Measurements from ENCODE around the gene CEBPB.
"Not testable (repeated sequence)": the region's sequence is repeated elsewhere in the genome, so short reads cannot be mapped to it uniquely, and the experiment has no call there.

Gene CEBPB

DNA sequence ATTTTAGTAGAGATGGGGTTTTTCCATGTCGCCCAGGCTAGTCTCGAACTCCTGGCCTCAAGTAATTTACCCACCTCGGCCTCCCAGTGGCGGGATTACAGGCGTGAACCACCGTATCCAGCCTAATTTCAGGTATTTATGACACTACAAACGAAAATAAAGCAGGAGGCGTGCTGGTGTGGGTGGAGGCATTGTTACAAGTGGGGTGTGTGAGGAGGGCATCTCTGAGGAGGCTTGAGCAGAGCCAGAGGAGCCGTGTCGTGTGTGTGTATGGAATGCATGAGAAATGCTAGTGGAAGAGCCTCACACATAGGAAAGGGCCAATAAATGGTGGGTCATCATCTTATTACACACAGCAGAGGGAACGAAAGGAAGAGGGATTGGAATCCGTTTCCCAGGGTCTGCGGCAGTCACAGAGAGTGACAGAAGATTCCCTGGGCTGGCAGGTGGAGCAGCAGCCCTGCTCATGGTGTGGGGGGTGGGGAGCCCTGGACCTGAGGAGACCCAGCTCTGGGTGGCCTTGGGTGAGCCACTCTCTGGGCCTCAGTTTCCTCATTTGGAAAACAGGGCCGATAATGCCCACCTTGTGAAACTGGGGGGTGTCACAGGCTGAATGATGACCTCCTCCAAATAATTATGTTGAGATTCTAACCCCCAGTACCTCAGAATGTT is 19.9 kb upstream of the CEBPB start:
- no peak for DNase-seq

DNA sequence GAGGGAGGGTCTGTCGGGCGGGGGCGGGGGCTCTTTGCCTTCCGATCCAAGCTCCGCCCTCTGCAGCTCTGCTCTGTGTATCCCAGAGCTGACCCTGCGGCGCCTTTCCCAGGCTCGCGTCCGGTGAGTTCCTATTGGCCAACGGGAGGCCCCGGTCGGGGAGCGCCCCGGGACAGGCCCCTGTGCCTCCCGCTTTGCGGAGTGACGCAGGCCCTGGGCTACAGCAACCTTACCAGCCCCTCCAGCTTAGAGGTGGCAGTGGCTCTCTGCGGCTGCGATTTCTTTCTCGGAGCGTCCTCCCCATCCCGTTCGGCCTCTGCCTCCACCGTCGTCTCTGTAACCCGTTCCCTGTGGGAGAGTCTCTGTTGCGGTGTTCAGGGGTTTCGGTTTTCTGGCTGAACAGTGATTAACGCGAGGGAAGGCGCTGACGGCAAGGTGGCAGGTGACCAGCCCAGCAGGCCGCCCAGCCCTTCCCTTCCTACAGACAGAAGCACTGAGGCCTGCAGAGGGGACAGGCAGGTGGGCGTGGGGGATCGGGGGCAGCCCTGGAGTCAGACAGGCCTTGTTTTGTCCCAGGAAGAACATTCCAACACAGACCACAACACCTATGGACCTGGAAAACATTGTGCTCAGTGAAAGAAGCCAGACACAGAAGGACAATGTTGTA is 18.1 kb upstream of the CEBPB start:
- DNase-seq, result no peak

DNA sequence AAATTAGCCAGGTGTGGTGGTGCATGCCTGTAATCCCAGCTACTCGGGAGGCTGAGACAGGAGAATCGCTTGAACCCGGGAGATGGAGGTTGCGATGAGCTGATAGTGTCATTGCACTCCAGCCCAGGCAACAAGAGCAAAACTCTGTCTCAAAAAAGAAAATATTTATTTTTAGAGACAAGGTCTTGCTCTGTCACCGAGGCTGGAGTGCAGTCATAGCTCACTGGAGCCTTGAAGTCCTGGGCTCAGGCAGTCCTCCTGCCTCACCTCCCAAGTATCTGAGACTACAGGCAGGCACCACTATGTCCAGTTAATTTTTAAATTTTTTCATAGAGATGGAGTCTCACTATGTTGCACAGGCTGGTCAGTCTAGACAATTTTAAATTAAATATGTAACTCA is 16.2 kb upstream of the CEBPB start:
- DNase-seq, result no peak

DNA sequence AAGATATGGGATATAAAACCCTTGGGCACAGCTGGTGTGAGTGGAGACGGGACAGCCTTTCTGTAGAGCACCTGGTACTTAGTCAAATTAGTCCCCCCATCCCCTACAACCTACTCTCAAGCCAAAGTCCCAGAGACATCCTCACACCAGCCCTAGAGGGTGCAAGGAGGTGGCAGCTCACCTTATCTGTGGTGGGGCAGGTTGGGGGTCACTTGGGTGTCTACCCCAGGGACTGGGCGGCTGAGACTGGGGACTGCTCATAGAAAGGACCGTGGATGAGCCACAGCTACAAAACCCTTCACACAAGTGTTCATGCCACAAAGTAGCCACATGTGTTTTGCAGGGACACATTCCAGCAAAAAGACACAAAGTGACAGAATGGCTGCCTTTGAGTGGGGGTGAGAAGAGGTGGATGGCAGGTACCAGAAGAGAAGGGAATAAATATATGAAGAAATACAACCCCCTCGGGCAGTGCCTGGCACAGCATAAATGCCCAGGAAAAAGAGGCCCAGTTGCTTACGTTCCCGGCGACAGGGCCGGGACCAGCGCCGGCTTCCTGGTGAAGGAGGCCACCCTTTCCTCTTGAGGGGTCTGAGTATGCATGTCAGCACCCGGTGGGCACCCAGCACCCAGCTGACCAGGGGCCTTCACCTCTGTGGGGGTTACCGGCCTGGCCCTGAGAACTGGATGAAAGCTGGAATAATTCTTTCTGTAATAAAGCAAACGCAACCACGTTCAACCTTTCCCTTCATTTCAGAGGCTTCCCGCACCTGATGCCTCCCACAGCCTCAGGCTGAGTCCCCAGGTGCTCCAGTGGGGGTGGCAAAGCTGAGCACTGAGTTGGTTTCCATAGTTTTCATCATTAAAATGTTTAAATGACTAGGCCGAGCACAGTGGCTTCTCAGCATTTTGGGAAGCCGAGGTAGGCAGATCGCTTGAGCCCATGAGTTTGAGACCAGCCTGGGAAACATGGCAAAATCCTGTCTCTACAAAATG is 14.4 kb upstream of the CEBPB start:
- no peak for DNase-seq

DNA sequence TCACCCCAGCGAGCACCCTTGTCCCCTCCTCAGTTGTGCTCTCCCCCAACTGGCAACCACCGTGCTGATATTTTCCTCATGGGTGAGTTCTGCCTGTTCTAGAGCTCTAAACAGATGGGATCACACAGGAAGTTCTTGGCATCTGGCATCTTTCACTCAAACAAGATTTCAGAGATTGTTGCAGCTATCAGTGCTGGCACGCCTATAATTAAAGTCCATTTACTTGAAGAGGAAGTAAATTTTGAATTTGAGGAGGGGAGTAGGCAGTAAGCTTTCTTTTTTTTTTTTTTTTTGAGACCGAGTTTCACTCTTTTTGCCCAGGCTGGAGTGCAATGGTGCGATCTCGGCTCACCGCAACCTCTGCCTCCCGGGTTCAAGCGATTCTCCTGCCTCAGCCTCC is 12.0 kb upstream of the CEBPB start:
- DNase-seq, result not testable (repeated sequence)

DNA sequence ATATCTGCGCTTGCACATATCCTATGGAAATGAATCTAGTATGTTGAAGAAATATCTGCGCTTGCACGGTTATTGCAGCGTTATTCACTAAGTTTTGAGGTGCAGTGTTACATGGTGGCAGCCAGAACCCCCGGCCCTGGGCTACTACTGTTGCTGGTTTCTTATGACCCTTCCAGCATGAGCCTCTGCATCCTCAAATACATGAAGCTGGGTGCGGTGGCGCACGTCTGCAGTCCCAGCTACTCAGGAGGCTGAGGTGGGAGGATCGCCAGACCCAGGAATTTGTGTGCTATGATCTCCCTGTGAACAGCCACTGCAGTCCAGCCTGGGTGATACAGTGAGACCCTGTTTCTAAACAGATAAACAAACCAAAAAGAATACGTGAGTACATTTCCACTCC is 9.3 kb upstream of the CEBPB start:
- no peak for DNase-seq

DNA sequence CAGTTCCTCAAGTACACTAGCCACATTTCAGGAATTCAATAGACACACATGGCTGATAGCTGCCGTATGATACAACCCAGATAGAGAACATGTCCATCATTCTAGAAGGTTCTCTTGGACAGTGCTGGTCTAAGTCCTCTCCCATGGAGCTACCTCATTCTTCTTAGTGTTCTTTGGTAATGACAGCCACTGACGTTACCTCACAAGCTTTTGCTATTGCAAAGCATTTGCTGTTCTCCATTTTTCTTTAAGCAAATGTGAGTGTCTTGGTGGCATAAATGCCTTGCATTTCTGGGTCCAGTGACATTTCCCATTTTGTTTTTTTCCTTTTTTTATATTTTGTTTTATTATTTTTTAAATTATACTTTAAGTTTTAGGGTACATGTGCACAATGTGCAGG is 8.3 kb upstream of the CEBPB start:
- peak; percentile 18 for DNase-seq

DNA sequence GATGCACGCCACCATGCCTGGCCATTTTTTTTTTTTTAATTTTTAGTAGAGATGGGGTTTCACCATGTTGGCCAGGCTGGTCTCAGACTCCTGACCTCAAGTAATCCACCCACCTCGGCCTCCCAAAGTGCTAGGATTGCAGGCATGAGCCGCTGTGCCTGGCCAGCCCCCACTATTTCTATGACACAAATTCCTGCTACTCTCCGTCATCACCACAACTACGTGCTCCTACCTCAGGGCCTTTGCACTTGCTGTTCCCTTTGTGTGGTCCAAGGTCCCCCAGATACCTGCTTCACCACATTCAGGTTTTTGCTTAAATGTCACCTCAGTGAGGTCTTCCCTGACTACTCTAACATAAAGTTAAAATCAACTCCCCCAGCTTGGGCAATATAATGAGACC is 5.2 kb upstream of the CEBPB start:
- no peak for DNase-seq

DNA sequence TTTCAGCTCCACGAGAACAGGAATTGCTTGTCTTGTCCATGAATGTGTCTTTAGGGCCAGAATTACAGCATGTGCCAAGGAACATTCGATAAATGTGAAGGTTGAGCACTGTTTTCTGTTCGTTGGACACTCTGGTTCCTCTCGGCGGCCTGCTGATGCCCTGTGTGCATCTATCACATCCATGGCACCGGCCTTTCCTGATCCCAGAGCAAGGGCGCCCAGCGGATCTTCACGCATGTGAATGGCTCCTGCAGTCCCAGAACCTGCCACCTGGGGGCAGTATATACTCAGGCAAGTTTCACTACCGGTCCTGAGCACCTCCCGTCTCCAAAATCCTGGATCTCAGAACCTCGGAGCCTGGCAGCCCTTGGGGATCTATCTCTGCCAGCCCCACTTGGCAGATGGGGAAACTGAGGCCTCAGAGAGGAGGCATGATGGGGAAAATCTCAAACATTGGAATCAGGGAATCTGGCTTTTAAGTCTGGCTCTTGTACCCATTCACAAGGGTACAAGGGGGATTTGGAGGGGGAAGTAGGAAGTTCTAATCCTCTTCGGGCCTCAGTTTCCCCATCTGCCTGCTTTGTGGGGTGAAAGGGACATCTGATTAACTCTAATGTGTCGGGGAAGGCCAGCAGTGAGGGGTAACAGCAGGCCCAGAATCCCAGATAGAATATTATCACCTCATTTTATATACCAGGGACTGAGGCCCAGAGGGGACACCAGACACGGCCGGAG is 4.3 kb upstream of the CEBPB start:
- DNase-seq, result peak; percentile 67

DNA sequence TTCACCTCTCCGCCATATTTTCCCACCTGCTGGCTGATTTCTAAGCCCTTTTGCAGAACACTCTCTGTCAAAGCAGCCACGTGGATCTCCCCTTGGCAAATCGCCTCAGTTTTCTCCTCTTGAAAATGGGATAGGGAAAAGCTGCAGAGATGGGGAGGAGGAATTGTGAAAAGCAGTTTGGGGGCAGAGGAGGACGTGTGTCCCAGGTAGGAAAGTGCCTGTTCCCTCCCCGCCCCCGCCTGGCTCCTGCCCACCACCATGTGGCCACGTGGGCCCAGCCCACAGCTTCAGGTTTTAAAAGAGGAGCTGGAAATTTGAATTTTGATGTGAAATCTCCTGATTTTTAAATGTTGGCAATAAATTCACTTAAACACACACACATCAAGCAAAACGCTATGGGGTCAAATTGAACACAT is 3.6 kb upstream of the CEBPB start:
- no peak for DNase-seq

DNA sequence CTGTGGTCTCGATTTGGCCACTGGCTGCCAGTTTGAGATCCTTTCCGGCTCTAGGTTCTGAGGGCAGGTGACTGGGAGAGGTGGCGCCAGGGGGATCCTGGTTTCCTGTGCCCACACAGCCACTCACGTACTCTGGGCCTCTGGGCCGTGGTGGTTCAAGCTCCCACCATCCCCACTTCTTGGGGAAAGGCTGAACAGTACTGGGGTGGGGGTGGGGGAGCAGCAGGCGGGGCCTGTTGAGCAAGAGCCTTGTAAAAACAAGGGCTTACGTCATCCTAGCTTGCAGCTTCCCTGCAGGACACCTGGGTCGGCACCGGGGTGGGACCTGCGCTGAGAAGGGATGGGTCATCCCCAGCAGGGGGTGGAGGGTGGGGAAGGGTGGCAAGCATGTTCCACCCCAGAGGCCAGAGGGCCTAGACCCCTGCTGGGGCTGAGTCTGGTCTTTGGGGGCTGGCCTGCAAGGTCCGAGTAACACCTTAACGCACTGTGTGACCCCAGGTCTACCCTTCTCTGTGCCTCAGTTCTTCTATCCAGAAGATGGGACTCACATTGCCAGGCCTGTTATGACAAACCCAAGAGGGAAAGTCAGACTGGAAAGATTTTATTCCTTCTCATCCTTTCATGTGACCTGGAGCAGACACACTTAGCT is 3.1 kb upstream of the CEBPB start:
- peak; percentile 62 for DNase-seq

DNA sequence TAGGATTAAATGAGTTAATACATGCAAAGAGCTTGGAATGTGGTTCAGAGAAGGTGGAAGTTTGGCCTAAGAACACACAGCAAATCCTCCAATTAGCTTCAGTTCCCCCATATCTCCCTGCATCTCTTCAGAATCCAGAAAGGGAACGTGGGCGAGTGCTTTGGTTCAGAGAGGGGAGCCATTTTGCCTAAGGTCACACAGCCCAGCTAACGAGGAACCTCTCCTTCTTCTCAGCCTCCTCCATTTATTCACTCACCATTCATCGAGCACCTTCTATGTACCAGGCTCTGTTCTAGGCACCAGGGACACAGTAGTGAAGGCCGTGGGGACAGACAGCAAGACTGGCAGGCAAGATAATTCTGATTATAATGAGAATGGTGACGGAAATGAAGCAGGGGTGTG is 2.3 kb upstream of the CEBPB start:
- DNase-seq, result no peak

DNA sequence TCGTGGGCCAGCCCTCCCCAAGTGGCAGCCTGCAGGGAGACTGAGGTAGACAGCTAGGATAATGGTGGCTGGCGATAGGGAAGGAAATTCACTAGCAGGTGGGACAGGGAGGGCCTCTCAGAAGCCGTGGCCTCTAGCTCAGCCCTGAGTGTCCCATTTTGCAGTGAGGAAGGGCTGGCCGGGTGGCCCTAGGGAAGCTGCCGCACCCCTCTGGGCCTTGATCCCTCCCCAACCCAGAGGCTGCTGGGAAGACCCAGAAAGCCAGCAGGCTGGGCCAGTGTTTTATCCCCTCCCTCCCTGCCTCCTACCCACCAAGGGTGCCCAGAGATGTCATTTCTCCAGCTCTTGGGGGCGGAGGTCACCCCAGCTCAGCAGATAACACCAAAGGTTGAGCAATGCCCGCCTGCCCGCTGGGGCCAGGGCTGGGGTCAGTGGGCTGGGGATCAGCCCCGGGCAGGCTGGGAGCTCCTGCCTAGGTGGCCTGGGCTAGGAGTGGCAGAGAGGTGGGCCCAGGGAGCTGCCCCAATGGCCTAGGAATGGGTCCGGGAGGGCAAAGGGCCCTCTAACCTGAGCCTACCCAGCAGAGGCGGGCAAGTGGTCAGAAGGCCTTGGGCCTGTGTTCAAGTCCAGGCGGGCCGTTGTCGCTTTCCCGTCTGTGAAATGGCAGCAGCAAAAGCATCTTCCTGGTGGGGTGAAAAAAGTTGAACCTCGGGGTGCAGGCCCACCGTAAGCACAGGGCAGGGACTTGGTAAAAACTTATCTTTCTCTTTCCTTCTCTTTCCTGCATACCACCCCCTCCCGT is 1.6 kb upstream of the CEBPB start:
- DNase-seq, result peak; percentile 7

DNA sequence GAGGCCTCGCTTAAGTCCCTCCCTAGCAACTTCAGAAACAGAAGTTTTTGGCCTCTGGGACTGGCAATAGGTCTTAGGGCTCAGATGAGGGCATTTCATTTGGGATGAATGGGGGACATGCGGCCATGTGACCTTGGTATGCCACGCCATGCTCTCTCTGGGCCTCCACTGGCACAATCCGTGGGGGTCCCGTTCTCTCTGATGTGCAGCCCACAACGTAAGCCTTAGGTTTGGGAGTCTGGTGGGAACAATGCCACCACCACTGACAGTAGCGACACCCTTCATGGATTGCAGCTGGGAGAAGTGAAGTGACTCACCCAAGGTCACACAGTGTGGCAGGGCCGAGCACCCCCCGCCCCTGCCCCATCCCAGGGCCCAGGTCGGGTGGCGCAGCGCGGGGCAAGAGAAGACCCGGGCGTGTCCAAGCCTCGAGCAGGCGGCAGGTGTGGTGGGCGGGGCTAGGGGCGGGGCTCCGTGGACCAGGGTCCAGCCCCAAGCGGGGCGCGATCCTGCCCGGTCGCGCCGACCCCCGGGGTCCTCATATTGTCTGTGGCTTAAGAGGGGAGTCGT is 864 bp upstream of the CEBPB start:
- no peak for DNase-seq

DNA sequence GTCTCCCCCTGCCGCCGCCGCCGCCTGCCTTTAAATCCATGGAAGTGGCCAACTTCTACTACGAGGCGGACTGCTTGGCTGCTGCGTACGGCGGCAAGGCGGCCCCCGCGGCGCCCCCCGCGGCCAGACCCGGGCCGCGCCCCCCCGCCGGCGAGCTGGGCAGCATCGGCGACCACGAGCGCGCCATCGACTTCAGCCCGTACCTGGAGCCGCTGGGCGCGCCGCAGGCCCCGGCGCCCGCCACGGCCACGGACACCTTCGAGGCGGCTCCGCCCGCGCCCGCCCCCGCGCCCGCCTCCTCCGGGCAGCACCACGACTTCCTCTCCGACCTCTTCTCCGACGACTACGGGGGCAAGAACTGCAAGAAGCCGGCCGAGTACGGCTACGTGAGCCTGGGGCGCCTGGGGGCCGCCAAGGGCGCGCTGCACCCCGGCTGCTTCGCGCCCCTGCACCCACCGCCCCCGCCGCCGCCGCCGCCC is 474 bp downstream of the CEBPB start:
- DNase-seq, result peak; percentile 15

DNA sequence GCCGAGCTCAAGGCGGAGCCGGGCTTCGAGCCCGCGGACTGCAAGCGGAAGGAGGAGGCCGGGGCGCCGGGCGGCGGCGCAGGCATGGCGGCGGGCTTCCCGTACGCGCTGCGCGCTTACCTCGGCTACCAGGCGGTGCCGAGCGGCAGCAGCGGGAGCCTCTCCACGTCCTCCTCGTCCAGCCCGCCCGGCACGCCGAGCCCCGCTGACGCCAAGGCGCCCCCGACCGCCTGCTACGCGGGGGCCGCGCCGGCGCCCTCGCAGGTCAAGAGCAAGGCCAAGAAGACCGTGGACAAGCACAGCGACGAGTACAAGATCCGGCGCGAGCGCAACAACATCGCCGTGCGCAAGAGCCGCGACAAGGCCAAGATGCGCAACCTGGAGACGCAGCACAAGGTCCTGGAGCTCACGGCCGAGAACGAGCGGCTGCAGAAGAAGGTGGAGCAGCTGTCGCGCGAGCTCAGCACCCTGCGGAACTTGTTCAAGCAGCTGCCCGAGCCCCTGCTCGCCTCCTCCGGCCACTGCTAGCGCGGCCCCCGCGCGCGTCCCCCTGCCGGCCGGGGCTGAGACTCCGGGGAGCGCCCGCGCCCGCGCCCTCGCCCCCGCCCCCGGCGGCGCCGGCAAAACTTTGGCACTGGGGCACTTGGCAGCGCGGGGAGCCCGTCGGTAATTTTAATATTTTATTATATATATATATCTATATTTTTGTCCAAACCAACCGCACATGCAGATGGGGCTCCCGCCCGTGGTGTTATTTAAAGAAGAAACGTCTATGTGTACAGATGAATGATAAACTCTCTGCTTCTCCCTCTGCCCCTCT is 1.1 kb downstream of the CEBPB start:
- DNase-seq, result peak; percentile 32

DNA sequence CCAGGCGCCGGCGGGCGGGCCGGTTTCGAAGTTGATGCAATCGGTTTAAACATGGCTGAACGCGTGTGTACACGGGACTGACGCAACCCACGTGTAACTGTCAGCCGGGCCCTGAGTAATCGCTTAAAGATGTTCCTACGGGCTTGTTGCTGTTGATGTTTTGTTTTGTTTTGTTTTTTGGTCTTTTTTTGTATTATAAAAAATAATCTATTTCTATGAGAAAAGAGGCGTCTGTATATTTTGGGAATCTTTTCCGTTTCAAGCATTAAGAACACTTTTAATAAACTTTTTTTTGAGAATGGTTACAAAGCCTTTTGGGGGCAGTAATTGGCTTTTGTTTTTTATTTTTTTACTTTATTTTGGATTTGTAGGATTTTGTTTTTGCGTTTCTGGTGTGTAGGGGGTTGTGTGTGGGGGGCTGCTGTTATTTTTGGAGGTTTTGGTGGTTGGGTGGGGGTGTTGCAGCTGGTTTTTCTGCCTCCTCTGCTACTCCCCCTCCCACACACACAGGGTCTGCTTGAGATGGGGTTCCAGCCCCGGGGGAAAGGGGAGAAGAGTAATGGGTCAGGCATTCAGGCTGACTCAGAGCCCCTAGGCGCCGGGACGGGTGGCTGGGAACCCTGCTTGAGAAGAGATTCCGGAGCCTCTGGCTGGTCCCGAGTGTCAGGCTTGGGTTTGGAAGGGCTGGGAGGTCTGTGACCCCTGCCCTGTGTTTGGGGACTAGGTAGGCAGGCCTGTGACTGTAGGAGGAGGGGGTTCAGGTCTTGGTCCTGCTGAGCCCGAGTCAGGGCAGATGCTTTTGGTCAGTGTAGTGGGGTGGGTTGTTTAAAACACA is 2.0 kb downstream of the CEBPB start:
- peak; percentile 90 for DNase-seq

DNA sequence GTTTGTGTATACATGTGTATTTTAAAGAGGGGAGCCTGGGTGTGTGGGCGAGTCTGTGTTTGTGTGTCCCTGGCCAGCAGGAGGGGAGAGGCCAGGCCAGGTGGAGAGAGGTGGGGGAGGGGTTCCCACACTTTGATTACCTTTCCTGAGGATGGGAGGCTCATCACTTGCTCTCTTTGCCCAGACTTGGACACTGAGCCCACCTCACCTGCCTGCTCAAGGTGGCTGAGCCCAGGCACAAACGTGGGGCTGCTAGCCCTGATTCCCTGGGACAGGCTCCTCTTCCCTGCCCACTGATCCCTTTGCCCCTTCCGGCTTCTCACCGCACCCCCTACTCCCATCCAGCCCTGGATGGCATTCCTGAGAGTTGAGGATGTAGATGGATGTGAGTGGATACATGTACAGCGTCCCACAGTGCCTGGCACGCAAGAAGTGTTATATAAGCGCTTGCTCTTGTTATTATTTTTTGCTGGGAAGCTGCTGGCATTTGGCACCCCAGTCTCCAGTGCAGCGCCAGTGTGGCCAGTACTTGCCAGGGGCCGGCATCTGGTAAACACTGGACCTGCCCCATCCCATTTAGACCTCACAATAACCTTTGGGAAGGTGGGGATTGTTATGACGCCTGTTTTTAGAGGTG is 2.7 kb downstream of the CEBPB start:
- DNase-seq, result no peak

All from MV-4-11 (cell line).